Nephron progenitor cell (in vitro differentiated cells): Measurements from ENCODE around the gene SPAG6.

ENCODE experiments used
- DNase-seq: peaks from one replicate; pipeline ENCODE4 v3.0.0; 2021
- H3K27ac Mint-ChIP-seq: 2 replicates; pipeline ENCODE4 v1.8.0; 2021; ENCODE audit warnings: mild to moderate bottlenecking, moderate library complexity, mixed read lengths
- H3K27me3 Mint-ChIP-seq: 2 replicates; pipeline ENCODE4 v1.8.0; 2021; ENCODE audit warnings: mild to moderate bottlenecking, low read depth, mixed read lengths; ENCODE audit not compliant: poor library complexity
- H3K36me3 Mint-ChIP-seq: 2 replicates; pipeline ENCODE4 v1.8.0; 2021; ENCODE audit warnings: low read depth, mixed read lengths
- H3K4me1 Mint-ChIP-seq: 2 replicates; pipeline ENCODE4 v1.8.0; 2021; ENCODE audit warnings: mixed read lengths
- H3K4me3 Mint-ChIP-seq: 2 replicates; pipeline ENCODE4 v1.8.0; 2021; ENCODE audit warnings: mild to moderate bottlenecking, moderate library complexity, mixed read lengths
- H3K9me3 Mint-ChIP-seq: 2 replicates; pipeline ENCODE4 v1.8.0; 2021; ENCODE audit warnings: mild to moderate bottlenecking, moderate library complexity, mixed read lengths
- CTCF ChIP-seq: fragments of 200-600 bp; sonication (generic); IDR thresholded peaks from 2 replicates; pipeline ENCODE4 v1.5.0; 2021; ENCODE audit warnings: antibody characterized with exemption

The SPAG6 gene

GRCh38 chr10:22460531-22461403 lies 115.5 kb downstream of the SPAG6 start:
- Mint-ChIP-seq H3K27me3 (no peaks in the 10 kb centered on the region), H3K9me3 (no peaks in the 10 kb centered on the region)
- TF ChIP-seq CTCF: no peak

GRCh38 chr10:22461891-22462290 lies 116.6 kb downstream of the SPAG6 start:
- DNase-seq: no peak
- no peaks in the 10 kb centered on the region for H3K36me3 Mint-ChIP-seq
- H3K4me3 Mint-ChIP-seq: no peak overlapping the region
- peaks cover 53% of the 10 kb centered on the region for H3K4me1 Mint-ChIP-seq
- no peak for TF ChIP-seq CTCF
- H3K27me3 Mint-ChIP-seq: no peaks in the 10 kb centered on the region
- H3K27ac Mint-ChIP-seq: no peak overlapping the region
- no peaks in the 10 kb centered on the region for H3K9me3 Mint-ChIP-seq

More at GRCh38 chr10:22460531-22461403, 115.5 kb downstream of the SPAG6 start:
- Mint-ChIP-seq H3K4me1 (peaks cover 62% of the 10 kb centered on the region), H3K36me3 (no peaks in the 10 kb centered on the region), H3K27ac (no peak overlapping the region), H3K4me3 (no peak overlapping the region)
- no peak for DNase-seq

- TF ChIP-seq CTCF: no peak
- Mint-ChIP-seq H3K4me1 (peaks cover 44% of the 10 kb centered on the region), H3K36me3 (no peaks in the 10 kb centered on the region), H3K27ac (no peak overlapping the region), H3K9me3 (no peaks in the 10 kb centered on the region), H3K4me3 (no peak overlapping the region), H3K27me3 (no peaks in the 10 kb centered on the region)
- DNase-seq: no peak
These were observed 118.0 kb downstream of the SPAG6 start for GRCh38 chr10:22463255-22463654.

GRCh38 chr10:22464966-22465629 lies 119.8 kb downstream of the SPAG6 start:
- H3K27ac Mint-ChIP-seq: no peak overlapping the region
- H3K4me1 Mint-ChIP-seq: peaks cover 46% of the 10 kb centered on the region
- DNase-seq: no peak
- no peak for TF ChIP-seq CTCF
- no peaks in the 10 kb centered on the region for H3K27me3 Mint-ChIP-seq
- H3K36me3 Mint-ChIP-seq: no peaks in the 10 kb centered on the region
- H3K9me3 Mint-ChIP-seq: no peaks in the 10 kb centered on the region
- no peak overlapping the region for H3K4me3 Mint-ChIP-seq

GRCh38 chr10:22466763-22467334 lies 121.6 kb downstream of the SPAG6 start:
- Mint-ChIP-seq H3K4me3 (no peak overlapping the region), H3K4me1 (peaks cover 41% of the 10 kb centered on the region), H3K27ac (no peak overlapping the region), H3K27me3 (peaks cover 2% of the 10 kb centered on the region), H3K9me3 (no peaks in the 10 kb centered on the region), H3K36me3 (no peaks in the 10 kb centered on the region)
- no peak for DNase-seq
- no peak for TF ChIP-seq CTCF
